Stimulated activated naive CD8-positive, alpha-beta T cell treated with anti-CD3 and anti-CD28 coated beads, Interleukin-15, Interleukin-2, amounts not matched to agents 100 U/mL and 50 U/mL, for 24 hours (primary cell): ENCODE results near the gene ZBTB8A.
"Not testable (repeated sequence)": the region's sequence is repeated elsewhere in the genome, so short reads cannot be mapped to it uniquely, and the experiment has no call there.

Experiments
- ATAC-seq: fragments of 150-1000 bp; cut with Tn5 transposase; one replicate; pipeline ENCODE4 v1.10.0; 2021
- DNase-seq: peaks from one replicate; pipeline ENCODE4 v3.0.0; 2021

ZBTB8A gene

GRCh38 chr1:32538887-32539583 is at the start of gene ZBTB8A:
Gene ZBTB8A (plus strand): TSS chr1:32539427. CDS start chr1:32592932, 53,505 bp downstream.
- peak; percentile 28 for ATAC-seq
- peak; percentile 16 for DNase-seq

- DNase-seq = no peak
- ATAC-seq = no peak
These were observed 49.3 kb upstream of the ZBTB8A start for GRCh38 chr1:32489774-32490454.

GRCh38 chr1:32491386-32491785 is 47.8 kb upstream of the ZBTB8A start:
- no peak for ATAC-seq
- DNase-seq = no peak

GRCh38 chr1:32494196-32494595 is 45.0 kb upstream of the ZBTB8A start:
- ATAC-seq (no peak), DNase-seq (no peak)

GRCh38 chr1:32494711-32495337 is 44.4 kb upstream of the ZBTB8A start:
- DNase-seq = no peak
- no peak for ATAC-seq

- DNase-seq (no peak), ATAC-seq (no peak)
These were observed 43.1 kb upstream of the ZBTB8A start for GRCh38 chr1:32496127-32496526.

- DNase-seq (no peak), ATAC-seq (no peak)
These were observed 40.5 kb upstream of the ZBTB8A start for GRCh38 chr1:32498751-32499150.

GRCh38 chr1:32500387-32501209 is 38.6 kb upstream of the ZBTB8A start:
- peak; percentile 79 for ATAC-seq
- peak; percentile 51 for DNase-seq

GRCh38 chr1:32501865-32502264 is 37.4 kb upstream of the ZBTB8A start:
- DNase-seq (no peak), ATAC-seq (no peak)

GRCh38 chr1:32503153-32503552 is 36.1 kb upstream of the ZBTB8A start:
- DNase-seq = no peak
- no peak for ATAC-seq

GRCh38 chr1:32507021-32507420 is 32.2 kb upstream of the ZBTB8A start:
- ATAC-seq (no peak), DNase-seq (no peak)

- no peak for DNase-seq
- no peak for ATAC-seq
These were observed 30.5 kb upstream of the ZBTB8A start for GRCh38 chr1:32508761-32509160.

- ATAC-seq (no peak), DNase-seq (no peak)
These were observed 29.3 kb upstream of the ZBTB8A start for GRCh38 chr1:32509939-32510338.

GRCh38 chr1:32516402-32516801 is 22.8 kb upstream of the ZBTB8A start:
- DNase-seq = no peak
- no peak for ATAC-seq

GRCh38 chr1:32518976-32519375 is 20.3 kb upstream of the ZBTB8A start:
- DNase-seq (no peak), ATAC-seq (no peak)

- ATAC-seq (no peak), DNase-seq (no peak)
These were observed 18.1 kb upstream of the ZBTB8A start for GRCh38 chr1:32521165-32521564.

GRCh38 chr1:32525053-32525452 is 14.2 kb upstream of the ZBTB8A start:
- no peak for ATAC-seq
- DNase-seq = no peak

- DNase-seq = no peak
These were observed 13.4 kb upstream of the ZBTB8A start for GRCh38 chr1:32525661-32526444.

GRCh38 chr1:32528550-32528949 is 10.7 kb upstream of the ZBTB8A start:
- DNase-seq, ATAC-seq: not testable (repeated sequence)

More at GRCh38 chr1:32525661-32526444, 13.4 kb upstream of the ZBTB8A start:
- ATAC-seq = no peak

GRCh38 chr1:32533792-32534327 is 5.4 kb upstream of the ZBTB8A start:
- no peak for ATAC-seq
- no peak for DNase-seq

GRCh38 chr1:32536117-32536516 is 3.1 kb upstream of the ZBTB8A start:
- ATAC-seq = no peak
- DNase-seq = no peak
